Neural cell (in vitro differentiated cells): ENCODE measurements around the gene FLT1. TPM values are rescaled to one million over a fixed set of nuclear protein-coding genes. Genes with fewer than 3 reads are reported as not detected.

ENCODE experiments used
- H2AFZ ChIP-seq: fragments of 200-600, 300-800 bp; sonication (generic), shearing (Covaris generic); 2 replicates; pipeline ENCODE4 v1.6.0; 2014; ENCODE audit warnings: low read depth, mild to moderate bottlenecking, antibody characterized with exemption, low read length, moderate library complexity
- H3F3A ChIP-seq: fragments of 200-600 bp; shearing (Covaris generic); 2 replicates; pipeline ENCODE4 v1.6.1; 2016; ENCODE audit warnings: mild to moderate bottlenecking, moderate library complexity, mixed read lengths, antibody characterized with exemption, low read length; ENCODE audit not compliant: insufficient read depth, poor library complexity, severe bottlenecking
- H3K27ac ChIP-seq: fragments of 200-600, 300-800 bp; sonication (generic), shearing (Covaris generic); 2 replicates; pipeline ENCODE4 v1.5.1; 2014; ENCODE audit warnings: mild to moderate bottlenecking, low read length, moderate library complexity
- H3K27me3 ChIP-seq: fragments of 300-800, 200-600 bp; sonication (generic), shearing (Covaris generic); 2 replicates; pipeline ENCODE4 v1.6.0; 2014; ENCODE audit warnings: mild to moderate bottlenecking, low read depth, low read length, moderate library complexity; ENCODE audit not compliant: insufficient read depth
- H3K36me3 ChIP-seq: fragments of 300-800, 200-600 bp; sonication (generic), shearing (Covaris generic); 2 replicates; pipeline ENCODE4 v1.5.1; 2014; ENCODE audit warnings: mild to moderate bottlenecking, antibody characterized with exemption, low read length, moderate library complexity; ENCODE audit not compliant: insufficient read depth
- H3K4me2 ChIP-seq: fragments of 300-800, 200-600 bp; sonication (generic), shearing (Covaris generic); 2 replicates; pipeline ENCODE4 v1.6.0; 2014; ENCODE audit warnings: mild to moderate bottlenecking, low read length
- H3K4me3 ChIP-seq: fragments of 300-800, 200-600 bp; sonication (generic), shearing (Covaris generic); 2 replicates; pipeline ENCODE4 v1.5.1; 2014; ENCODE audit warnings: mild to moderate bottlenecking, low read length, moderate library complexity
- H3K79me2 ChIP-seq: fragments of 200-600 bp; shearing (Covaris generic); replicated peaks from 2 replicates; pipeline ENCODE4 v1.6.0; 2014; ENCODE audit warnings: mild to moderate bottlenecking, low read length, moderate library complexity; ENCODE audit not compliant: insufficient read depth
- H3K9ac ChIP-seq: fragments of 300-800, 200-600 bp; sonication (generic), shearing (Covaris generic); 2 replicates; pipeline ENCODE4 v1.6.1; 2016; ENCODE audit warnings: mild to moderate bottlenecking, low read length, mixed read lengths
- H3K9me2 ChIP-seq: fragments of 200-600 bp; shearing (Covaris generic); 2 replicates; pipeline ENCODE4 v1.6.1; 2016; ENCODE audit warnings: mild to moderate bottlenecking, low read length, mixed read lengths; ENCODE audit not compliant: insufficient read depth
- H3K9me3 ChIP-seq: fragments of 200-600, 300-800 bp; sonication (generic), shearing (Covaris generic); 2 replicates; pipeline ENCODE4 v1.6.1; 2016; ENCODE audit warnings: mild to moderate bottlenecking, mixed run types, low read length, moderate library complexity, mixed read lengths
- H4K20me1 ChIP-seq: fragments of 200-600 bp; shearing (Covaris generic); 2 replicates; pipeline ENCODE4 v1.6.1; 2016; ENCODE audit warnings: mild to moderate bottlenecking, mixed run types; ENCODE audit not compliant: insufficient read depth
- EP300 ChIP-seq: fragments of 450-650 bp; conservative IDR thresholded peaks from 2 replicates; pipeline ENCODE4 v1.6.1; 2014; ENCODE audit warnings: antibody characterized with exemption, mild to moderate bottlenecking, moderate library complexity; ENCODE audit not compliant: poor library complexity, severe bottlenecking
- EZH2 ChIP-seq: fragments of 200-600, 300-800 bp; shearing (Covaris generic), sonication (generic); IDR thresholded peaks from 2 replicates; pipeline ENCODE4 v1.6.1; 2014; ENCODE audit warnings: antibody characterized with exemption, low read length, borderline replicate concordance, mild to moderate bottlenecking; ENCODE audit not compliant: insufficient read depth, poor library complexity, severe bottlenecking
- MXI1 ChIP-seq: fragments of 450-650 bp; conservative IDR thresholded peaks from 2 replicates; pipeline ENCODE4 v1.6.1; 2014; ENCODE audit warnings: antibody characterized with exemption, mild to moderate bottlenecking; ENCODE audit not compliant: poor library complexity, severe bottlenecking
- POLR2AphosphoS5 ChIP-seq: IDR thresholded peaks from 2 replicates; pipeline ENCODE4 v1.6.1; 2012
- RAD21 ChIP-seq: fragments of 450-650 bp; conservative IDR thresholded peaks from 2 replicates; pipeline ENCODE4 v1.6.1; 2014; ENCODE audit warnings: antibody characterized with exemption, mild to moderate bottlenecking, moderate library complexity
- SMC3 ChIP-seq: fragments of 450-650 bp; conservative IDR thresholded peaks from 2 replicates; pipeline ENCODE4 v1.6.1; 2014; ENCODE audit warnings: antibody characterized with exemption, mild to moderate bottlenecking, moderate library complexity; ENCODE audit not compliant: poor library complexity
- TAF1 ChIP-seq: IDR thresholded peaks from 2 replicates; pipeline ENCODE4 v1.6.1; 2012; ENCODE audit warnings: low read depth
- polyA plus RNA-seq: library from polyadenylated mRNA; depleted of rRNA; stranded (reverse); fragments of >200 nt; gene quantifications from 2 replicates; pipeline ENCODE4 v1.2.3, GENCODE V29; 2014
- TF ChIP-seq, protein P1 (sequence below): IDR thresholded peaks from 2 replicates; pipeline ENCODE4 v1.6.1; 2012; ENCODE audit warnings: borderline replicate concordance
- TF ChIP-seq, protein P2 (sequence below): fragments of 450-650 bp; IDR thresholded peaks from 2 replicates; pipeline ENCODE4 v1.5.1; 2014; ENCODE audit warnings: antibody characterized with exemption, mild to moderate bottlenecking, moderate library complexity; ENCODE audit not compliant: poor library complexity, severe bottlenecking

FLT1 gene
- polyA plus RNA-seq, 1 donor from 2014 or later = not detected

DNA sequence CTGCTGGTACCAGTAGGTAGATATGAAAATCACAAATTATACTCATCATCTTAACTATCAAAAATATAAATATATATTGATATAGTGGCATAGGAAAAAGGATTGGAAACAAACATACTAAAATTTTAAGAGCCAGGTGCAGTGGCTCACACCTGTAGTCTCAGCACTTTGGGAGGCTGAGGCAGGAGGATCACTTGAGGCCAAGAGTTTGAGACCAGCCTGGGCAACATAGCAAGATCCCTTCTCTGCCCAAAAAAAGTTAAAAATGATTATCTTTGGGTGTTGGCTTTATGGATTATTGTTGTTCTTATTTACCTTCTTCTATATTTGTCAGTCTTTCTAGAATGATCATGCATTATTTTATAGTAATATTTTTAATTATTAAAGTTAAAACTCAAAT is 53.4 kb downstream of the FLT1 start:
- H3K27me3 ChIP-seq = no peaks in the 10 kb centered on the region
- H3K79me2 ChIP-seq = no peaks in the 10 kb centered on the region
- TF ChIP-seq POLR2AphosphoS5 = no peak
- TF ChIP-seq EZH2 = no peak
- no peak for TF ChIP-seq RAD21
- no peak for TF ChIP-seq SMC3
- TF ChIP-seq EP300 = no peak
- TF ChIP-seq, protein P1, sequence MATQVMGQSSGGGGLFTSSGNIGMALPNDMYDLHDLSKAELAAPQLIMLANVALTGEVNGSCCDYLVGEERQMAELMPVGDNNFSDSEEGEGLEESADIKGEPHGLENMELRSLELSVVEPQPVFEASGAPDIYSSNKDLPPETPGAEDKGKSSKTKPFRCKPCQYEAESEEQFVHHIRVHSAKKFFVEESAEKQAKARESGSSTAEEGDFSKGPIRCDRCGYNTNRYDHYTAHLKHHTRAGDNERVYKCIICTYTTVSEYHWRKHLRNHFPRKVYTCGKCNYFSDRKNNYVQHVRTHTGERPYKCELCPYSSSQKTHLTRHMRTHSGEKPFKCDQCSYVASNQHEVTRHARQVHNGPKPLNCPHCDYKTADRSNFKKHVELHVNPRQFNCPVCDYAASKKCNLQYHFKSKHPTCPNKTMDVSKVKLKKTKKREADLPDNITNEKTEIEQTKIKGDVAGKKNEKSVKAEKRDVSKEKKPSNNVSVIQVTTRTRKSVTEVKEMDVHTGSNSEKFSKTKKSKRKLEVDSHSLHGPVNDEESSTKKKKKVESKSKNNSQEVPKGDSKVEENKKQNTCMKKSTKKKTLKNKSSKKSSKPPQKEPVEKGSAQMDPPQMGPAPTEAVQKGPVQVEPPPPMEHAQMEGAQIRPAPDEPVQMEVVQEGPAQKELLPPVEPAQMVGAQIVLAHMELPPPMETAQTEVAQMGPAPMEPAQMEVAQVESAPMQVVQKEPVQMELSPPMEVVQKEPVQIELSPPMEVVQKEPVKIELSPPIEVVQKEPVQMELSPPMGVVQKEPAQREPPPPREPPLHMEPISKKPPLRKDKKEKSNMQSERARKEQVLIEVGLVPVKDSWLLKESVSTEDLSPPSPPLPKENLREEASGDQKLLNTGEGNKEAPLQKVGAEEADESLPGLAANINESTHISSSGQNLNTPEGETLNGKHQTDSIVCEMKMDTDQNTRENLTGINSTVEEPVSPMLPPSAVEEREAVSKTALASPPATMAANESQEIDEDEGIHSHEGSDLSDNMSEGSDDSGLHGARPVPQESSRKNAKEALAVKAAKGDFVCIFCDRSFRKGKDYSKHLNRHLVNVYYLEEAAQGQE = no peak
- no peak for TF ChIP-seq MXI1
- TF ChIP-seq, protein P2, sequence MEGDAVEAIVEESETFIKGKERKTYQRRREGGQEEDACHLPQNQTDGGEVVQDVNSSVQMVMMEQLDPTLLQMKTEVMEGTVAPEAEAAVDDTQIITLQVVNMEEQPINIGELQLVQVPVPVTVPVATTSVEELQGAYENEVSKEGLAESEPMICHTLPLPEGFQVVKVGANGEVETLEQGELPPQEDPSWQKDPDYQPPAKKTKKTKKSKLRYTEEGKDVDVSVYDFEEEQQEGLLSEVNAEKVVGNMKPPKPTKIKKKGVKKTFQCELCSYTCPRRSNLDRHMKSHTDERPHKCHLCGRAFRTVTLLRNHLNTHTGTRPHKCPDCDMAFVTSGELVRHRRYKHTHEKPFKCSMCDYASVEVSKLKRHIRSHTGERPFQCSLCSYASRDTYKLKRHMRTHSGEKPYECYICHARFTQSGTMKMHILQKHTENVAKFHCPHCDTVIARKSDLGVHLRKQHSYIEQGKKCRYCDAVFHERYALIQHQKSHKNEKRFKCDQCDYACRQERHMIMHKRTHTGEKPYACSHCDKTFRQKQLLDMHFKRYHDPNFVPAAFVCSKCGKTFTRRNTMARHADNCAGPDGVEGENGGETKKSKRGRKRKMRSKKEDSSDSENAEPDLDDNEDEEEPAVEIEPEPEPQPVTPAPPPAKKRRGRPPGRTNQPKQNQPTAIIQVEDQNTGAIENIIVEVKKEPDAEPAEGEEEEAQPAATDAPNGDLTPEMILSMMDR = no peak
- TF ChIP-seq TAF1 = no peak
- no peak overlapping the region for H3K9ac ChIP-seq
- H3K27ac ChIP-seq = no peak overlapping the region
- no peaks in the 10 kb centered on the region for H3K9me3 ChIP-seq
- no peak overlapping the region for H3K4me2 ChIP-seq
- H2AFZ ChIP-seq = no peak overlapping the region
- no peaks in the 10 kb centered on the region for H3F3A ChIP-seq
- no peaks in the 10 kb centered on the region for H3K9me2 ChIP-seq
- no peaks in the 10 kb centered on the region for H3K36me3 ChIP-seq
- no peak overlapping the region for H3K4me3 ChIP-seq
- H4K20me1 ChIP-seq = no peaks in the 10 kb centered on the region

DNA sequence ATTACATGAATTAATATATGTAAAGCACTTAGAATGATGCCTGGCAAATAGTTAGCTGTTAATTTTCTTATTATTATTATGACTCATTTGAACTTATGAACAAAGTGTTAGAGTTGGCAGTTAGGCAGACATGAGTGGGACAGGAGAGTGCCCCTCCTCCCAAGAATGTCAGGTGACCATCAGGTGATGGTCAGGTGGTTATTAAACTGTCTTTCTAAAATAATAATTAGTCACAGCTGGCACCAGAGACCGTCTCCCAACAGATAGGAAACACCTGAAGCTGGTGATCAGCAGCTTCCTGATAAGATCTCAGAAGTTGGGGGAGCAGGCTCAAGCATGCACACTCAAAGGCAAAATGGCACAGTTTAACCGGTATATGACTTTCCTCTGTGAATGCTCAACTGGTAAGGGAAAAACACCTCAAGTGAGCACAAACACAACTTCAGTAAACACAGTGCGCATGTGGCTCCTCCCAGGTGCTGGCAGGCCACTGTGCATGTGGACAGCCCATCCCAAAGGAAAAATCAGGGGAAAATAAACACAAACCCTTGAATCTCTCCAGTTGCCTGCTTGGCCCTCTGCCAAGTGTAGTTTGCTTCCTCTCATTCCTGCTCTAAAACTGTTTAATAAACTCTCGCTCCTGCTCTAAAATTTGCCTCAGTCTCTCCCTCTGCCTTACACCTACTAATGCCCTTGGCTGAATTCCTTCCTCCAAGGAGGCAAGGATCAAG is 54.0 kb downstream of the FLT1 start:
- H3K9me2 ChIP-seq = no peaks in the 10 kb centered on the region
- no peak overlapping the region for H2AFZ ChIP-seq
- no peaks in the 10 kb centered on the region for H3F3A ChIP-seq
- no peaks in the 10 kb centered on the region for H3K36me3 ChIP-seq
- no peaks in the 10 kb centered on the region for H3K9me3 ChIP-seq
- H4K20me1 ChIP-seq = no peaks in the 10 kb centered on the region
- H3K27ac ChIP-seq = no peak overlapping the region
- TF ChIP-seq RAD21 (no peak), POLR2AphosphoS5 (no peak), EP300 (no peak), TAF1 (no peak)
- no peak overlapping the region for H3K4me3 ChIP-seq
- H3K27me3 ChIP-seq = no peaks in the 10 kb centered on the region
- no peaks in the 10 kb centered on the region for H3K79me2 ChIP-seq
- H3K4me2 ChIP-seq = no peak overlapping the region
- H3K9ac ChIP-seq = no peak overlapping the region
